ENCODE results near the gene NSL1.
"Not testable (repeated sequence)": the region's sequence is repeated elsewhere in the genome, so short reads cannot be mapped to it uniquely, and the experiment has no call there.

Gene NSL1

DNA sequence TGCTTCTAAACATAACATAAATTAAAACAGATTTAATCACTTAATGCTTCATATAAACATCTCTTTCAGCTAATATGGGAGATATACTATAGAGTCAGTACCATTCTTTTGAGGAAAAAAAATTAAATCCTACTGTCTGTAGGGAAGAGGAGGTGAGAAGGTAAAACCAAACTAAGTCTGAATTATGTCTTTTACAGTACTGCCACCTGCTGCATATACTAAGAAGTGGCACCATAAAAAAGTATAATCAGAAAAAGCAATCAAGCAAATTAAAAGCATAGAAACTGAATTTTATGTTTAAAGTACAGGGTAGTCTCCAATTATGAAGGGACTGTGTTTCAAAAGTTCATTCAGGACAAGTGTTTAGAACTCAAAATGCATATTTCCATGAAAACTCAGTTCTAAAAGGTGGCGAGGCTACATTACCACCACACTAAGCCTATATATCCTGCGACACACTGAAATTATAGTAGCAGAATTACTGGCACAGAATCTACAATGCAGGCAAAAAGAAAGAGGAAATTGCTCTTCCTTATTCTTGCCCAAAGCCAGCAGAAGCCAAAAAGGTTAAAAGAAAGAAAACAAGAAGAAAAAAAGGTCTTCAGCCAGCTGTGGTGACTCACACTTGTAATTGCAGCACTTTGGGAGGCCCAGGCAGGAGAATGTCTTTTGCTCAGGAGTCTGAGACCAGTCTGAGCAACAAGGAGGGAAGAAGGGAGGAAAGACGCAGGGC lies 9.0 kb downstream of the NSL1 start:
- DNase-seq: peak; percentile 46

GRCh38 chr1:212781225-212781624 lies 10.4 kb downstream of the NSL1 start:
- no peak for DNase-seq

- no peak for DNase-seq
Observed at GRCh38 chr1:212780759-212781158, 10.8 kb downstream of the NSL1 start.

DNA sequence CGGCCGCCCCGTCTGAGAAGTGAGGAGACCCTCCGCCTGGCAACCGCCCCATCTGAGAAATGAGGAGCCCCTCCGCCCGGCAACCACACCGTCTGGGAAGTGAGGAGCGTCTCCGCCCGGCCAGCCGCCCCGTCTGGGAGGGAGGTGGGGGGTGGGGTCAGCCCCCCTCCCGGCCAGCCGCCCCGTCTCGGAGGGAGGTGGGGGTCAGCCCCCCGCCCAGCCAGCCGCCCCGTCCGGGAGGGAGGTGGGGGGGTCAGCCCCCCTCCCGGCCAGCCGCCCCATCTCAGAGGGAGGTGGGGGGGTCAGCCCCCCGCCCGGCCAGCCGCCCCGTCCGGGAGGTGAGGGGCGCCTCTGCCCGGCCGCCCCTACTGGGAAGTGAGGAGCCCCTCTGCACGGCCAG lies 12.5 kb downstream of the NSL1 start:
- DNase-seq: not testable (repeated sequence)

DNA sequence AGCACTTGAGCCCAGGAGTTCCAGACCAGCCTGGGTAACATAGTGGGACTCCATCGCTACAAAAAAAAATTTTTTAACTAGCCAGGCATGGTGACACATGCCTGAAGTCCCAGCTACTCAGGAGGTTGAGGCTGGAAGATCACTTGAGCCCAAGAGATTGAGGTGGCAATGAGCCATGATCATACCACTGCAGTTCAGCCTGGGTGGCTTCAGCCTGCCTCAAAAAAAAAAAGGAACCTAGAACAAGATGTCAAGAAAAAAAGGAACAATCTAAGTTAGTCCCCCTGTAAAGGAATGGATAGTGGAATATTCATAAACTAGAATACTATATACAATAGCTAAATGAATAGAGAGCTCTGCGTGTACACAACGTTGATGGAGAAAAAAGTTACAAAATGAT lies 14.4 kb downstream of the NSL1 start:
- DNase-seq: no peak

DNA sequence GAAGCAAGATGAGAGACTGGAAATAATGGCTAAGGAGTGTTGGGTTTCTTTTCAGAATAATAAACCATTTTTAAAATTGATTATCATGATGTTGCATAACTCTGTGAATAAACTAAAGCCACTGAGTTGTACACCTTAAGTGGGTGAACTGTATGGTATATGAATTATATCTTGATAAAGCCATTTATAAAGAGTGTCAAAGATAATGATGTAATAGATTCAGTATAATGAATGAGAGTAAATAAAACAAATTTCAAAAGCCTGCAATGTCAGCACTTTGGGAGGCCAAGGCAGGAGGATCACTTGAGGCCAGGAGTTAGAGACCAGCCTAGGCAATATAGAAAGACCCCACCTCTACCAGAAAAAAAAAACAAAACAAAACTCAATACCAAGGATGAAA lies 16.3 kb downstream of the NSL1 start:
- DNase-seq: no peak

GRCh38 chr1:212774584-212774983 lies 17.0 kb downstream of the NSL1 start:
- DNase-seq: no peak

DNA sequence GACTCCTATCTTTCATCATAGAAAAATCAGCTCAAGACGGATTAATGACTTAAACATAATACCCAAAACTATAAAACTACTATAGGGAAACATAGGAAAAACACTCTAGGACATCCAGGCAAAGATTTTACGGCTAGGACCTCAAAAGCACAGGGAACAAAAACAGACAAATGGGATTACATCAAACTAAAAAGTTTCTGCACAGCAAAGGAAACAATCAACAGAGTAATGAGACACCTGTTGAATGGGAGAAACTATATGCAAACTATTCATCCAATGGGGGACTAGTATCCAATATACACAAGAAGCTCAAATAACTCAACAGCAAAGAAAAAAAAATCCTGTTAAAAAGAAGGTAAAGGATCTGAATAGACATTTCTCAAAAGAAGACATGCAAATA lies 18.6 kb downstream of the NSL1 start:
- no peak for DNase-seq

- no peak for DNase-seq
Observed at GRCh38 chr1:212771341-212771740, 20.2 kb downstream of the NSL1 start.

- no peak for DNase-seq
Observed at GRCh38 chr1:212769459-212770167, 22.0 kb downstream of the NSL1 start.

DNA sequence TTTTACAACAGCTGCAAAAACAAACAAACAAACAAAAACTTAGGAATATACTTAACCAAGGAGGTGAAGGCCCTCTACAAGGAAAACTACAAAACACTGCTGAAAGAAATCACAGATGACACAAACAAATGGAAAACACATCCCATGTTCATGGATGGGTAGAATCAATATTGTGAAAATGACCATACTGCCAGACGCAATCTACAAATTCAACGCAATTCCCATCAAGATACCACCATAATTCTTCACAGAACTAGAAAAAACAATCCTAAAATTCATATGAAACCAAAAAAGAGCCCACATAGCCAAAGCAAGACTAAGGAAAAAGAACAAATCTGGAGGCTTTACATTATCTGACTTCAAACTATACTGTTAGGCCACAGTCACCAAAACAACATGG lies 24.8 kb downstream of the NSL1 start:
- not testable (repeated sequence) for DNase-seq

DNA sequence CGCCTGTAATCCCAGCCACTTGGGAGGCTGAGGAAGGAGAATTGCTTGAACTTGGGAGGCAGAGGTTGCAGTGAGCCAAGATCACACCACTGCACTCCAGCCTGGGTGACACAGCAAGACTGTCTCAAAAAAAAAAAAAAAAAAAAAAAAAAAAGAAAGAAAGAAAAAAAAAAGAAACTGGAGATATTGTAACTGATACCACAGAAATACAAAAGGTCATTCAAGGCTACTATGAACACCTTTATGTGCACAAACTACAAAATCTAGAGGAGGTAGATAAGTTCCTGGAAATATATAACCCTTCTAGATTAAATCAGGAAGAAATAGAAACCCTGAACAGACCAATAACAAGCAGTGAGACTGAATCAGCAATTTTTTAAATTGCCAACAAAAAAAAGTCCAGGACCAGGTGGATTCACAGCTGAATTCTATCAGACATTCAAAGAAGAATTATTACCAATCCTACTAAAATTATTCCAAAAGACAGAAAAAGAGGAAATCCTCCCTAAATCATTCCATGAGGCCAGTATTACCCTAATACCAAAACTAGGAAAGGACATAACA lies 26.8 kb downstream of the NSL1 start:
- DNase-seq: not testable (repeated sequence)

DNA sequence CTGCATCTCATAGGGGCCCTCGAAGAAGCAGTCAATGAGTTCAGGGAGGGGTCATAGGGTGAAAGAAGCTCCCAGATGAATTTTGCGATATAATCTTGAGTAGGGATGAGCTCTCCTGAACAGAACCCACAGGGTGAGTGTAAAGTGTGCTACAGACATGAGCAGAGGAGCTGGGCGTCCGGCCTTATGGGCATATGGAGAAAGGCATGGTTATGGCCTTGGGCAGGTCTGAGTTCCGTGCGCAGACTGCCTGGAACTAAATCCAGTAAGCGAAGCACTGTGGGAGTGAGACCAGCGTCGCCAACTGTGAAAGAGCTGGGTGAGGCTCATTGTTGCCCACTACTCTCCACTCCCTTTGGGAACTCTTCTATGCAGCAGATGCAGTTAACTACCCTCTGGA lies 28.7 kb downstream of the NSL1 start:
- no peak for DNase-seq

DNA sequence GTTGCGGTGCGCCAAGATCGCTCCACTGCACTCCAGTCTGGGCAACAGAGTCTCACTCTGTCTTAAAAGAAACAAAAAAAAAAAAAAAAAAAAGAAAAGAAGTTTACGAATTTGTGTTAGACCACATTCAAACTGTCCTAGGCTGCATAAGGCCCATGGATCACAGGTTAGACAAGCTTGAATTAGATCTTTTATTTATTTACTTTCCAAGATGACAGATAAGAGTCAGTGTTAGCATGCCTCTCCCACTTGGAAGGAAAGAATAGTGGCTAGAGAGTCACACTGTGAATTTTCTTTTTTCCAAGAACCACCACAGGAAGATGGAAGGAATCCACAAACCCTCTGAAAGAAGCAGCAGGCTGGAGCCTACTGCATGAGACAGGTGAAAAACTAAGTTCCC lies 29.3 kb downstream of the NSL1 start:
- no peak for DNase-seq

- peak; percentile 46 for DNase-seq
Observed at GRCh38 chr1:212760126-212760823, 31.3 kb downstream of the NSL1 start.

DNA sequence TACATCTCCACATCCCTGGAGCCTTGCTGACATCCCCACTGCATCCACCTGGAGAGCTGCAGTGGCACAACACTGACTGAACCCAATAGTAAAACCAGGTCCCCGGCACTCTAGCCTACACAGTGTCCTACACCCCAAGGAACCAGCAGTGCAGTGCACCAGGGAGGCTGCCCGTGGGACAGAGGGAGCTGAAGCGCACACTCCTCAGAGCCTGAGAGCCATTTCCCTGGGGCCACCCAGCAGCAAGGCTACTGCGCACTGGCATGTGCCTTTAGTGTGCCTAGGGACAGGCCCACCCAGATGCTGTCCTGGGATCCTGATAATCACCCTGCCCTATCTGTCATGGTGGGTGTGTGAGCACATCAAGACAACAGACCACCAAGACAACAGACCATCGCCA lies 31.9 kb downstream of the NSL1 start:
- no peak for DNase-seq

- no peak for DNase-seq
Observed at GRCh38 chr1:212754680-212755079, 36.9 kb downstream of the NSL1 start.

GRCh38 chr1:212754193-212754592 lies 37.4 kb downstream of the NSL1 start:
- no peak for DNase-seq

GRCh38 chr1:212753749-212754148 lies 37.8 kb downstream of the NSL1 start:
- DNase-seq: no peak

DNA sequence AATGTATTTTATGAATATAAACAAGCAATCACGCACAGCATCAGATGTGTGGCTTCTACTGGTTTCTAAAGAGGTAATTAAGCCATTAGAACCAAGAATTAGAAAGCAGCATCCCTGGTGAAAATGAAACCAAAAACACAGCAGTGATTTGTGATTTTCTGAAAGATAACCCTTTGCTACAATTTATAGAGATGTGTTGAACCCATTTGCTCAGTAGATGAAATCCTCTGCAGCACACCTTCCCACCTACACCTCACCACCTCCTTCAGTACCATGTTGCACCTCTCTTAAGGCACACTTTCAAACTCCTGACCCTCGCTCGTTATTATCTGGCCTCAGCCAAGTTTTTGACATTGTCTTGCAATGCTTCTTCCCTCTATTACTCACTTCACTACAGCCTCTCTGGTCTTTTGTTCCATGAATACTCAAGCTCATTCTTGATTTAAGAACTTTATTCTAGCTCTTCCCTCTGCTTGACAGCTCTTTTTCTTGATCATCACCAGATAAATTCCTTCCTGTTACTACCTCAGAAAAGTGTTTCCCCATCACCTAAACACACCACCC lies 38.6 kb downstream of the NSL1 start:
- peak; percentile 40 for DNase-seq

GRCh38 chr1:212752252-212752933 lies 39.2 kb downstream of the NSL1 start:
- DNase-seq: no peak

GRCh38 chr1:212749821-212750535 lies 41.6 kb downstream of the NSL1 start:
- peak; percentile 86 for DNase-seq

Data from NCI-H69 (cell line).